H9 (cell line): ENCODE measurements around the gene ANO9. TPM values are rescaled to one million over a fixed set of nuclear protein-coding genes. Genes with fewer than 3 reads are reported as not detected.

ENCODE experiments used
- DNase-seq: peaks from one replicate; pipeline ENCODE4 v3.0.0-alpha.2; 2017
- H2AFZ ChIP-seq: one replicate; pipeline ENCODE4 v1.6.1; 2013; ENCODE audit warnings: mild to moderate bottlenecking, low read length, control low read depth, moderate library complexity
- H2AK5ac ChIP-seq: 2 replicates; pipeline ENCODE4 v1.6.1; 2013; ENCODE audit warnings: low read length, control low read depth, mixed read lengths; ENCODE audit not compliant: insufficient read length
- H2BK120ac ChIP-seq: one replicate; pipeline ENCODE4 v1.6.1; 2013; ENCODE audit warnings: low read depth, mild to moderate bottlenecking, low read length, control low read depth, inconsistent platforms; ENCODE audit not compliant: poor library complexity, severe bottlenecking
- H2BK12ac ChIP-seq: 2 replicates; pipeline ENCODE4 v1.6.1; 2013; ENCODE audit warnings: low read length, control low read depth, mixed read lengths, low read depth; ENCODE audit not compliant: insufficient read length
- H2BK15ac ChIP-seq: 2 replicates; pipeline ENCODE4 v1.6.1; 2013; ENCODE audit warnings: low read depth, low read length, control low read depth
- H2BK20ac ChIP-seq: one replicate; pipeline ENCODE4 v1.6.1; 2013; ENCODE audit warnings: low read depth, mild to moderate bottlenecking, low read length, control low read depth, inconsistent platforms; ENCODE audit not compliant: poor library complexity, severe bottlenecking
- H2BK5ac ChIP-seq: 2 replicates; pipeline ENCODE4 v1.6.1; 2013; ENCODE audit warnings: low read length, control low read depth, mixed read lengths; ENCODE audit not compliant: insufficient read length
- H3K14ac ChIP-seq: 2 replicates; pipeline ENCODE4 v1.6.1; 2013; ENCODE audit warnings: low read length, control low read depth; ENCODE audit not compliant: insufficient read depth
- H3K18ac ChIP-seq: 2 replicates; pipeline ENCODE4 v1.6.1; 2013; ENCODE audit warnings: low read depth, mild to moderate bottlenecking, mixed read lengths, low read length, control low read depth; ENCODE audit not compliant: insufficient read length
- H3K23ac ChIP-seq: 2 replicates; pipeline ENCODE4 v1.6.1; 2013; ENCODE audit warnings: low read length, control low read depth, mixed read lengths, low read depth; ENCODE audit not compliant: insufficient read length
- H3K23me2 ChIP-seq: 2 replicates; pipeline ENCODE4 v1.6.1; 2013; ENCODE audit warnings: low read depth, mild to moderate bottlenecking, mixed read lengths, low read length, control low read depth; ENCODE audit not compliant: insufficient read length, poor library complexity, severe bottlenecking
- H3K27ac ChIP-seq: 2 replicates; pipeline ENCODE4 v1.5.1; 2013; ENCODE audit warnings: low read length, control low read depth, mixed read lengths, low read depth; ENCODE audit not compliant: insufficient read length
- H3K27me3 ChIP-seq: 2 replicates; pipeline ENCODE4 v1.6.1; 2013; ENCODE audit warnings: low read length, control low read depth, inconsistent platforms; ENCODE audit not compliant: insufficient read depth
- H3K4ac ChIP-seq: 2 replicates; pipeline ENCODE4 v1.6.1; 2013; ENCODE audit warnings: low read depth, mild to moderate bottlenecking, control low read depth, inconsistent platforms, low read length, moderate library complexity
- H3K4me1 ChIP-seq: 2 replicates; pipeline ENCODE4 v1.6.1; 2013; ENCODE audit warnings: low read length, control low read depth, inconsistent platforms; ENCODE audit not compliant: insufficient read depth
- H3K4me2 ChIP-seq: 2 replicates; pipeline ENCODE4 v1.6.1; 2013; ENCODE audit warnings: low read length, control low read depth, mixed read lengths; ENCODE audit not compliant: insufficient read length, insufficient read depth
- H3K56ac ChIP-seq: 2 replicates; pipeline ENCODE4 v1.6.1; 2013; ENCODE audit warnings: low read depth, mild to moderate bottlenecking, mixed read lengths, low read length, control low read depth; ENCODE audit not compliant: insufficient read length
- H3K79me1 ChIP-seq: 2 replicates; pipeline ENCODE4 v1.6.1; 2013; ENCODE audit warnings: low read depth, mild to moderate bottlenecking, moderate library complexity, low read length, control low read depth, inconsistent platforms; ENCODE audit not compliant: insufficient read depth, poor library complexity, severe bottlenecking
- H3K79me2 ChIP-seq: 2 replicates; pipeline ENCODE4 v1.6.1; 2013; ENCODE audit warnings: low read length, control low read depth, inconsistent platforms; ENCODE audit not compliant: insufficient read depth
- H3K9ac ChIP-seq: 2 replicates; pipeline ENCODE4 v1.6.1; 2013; ENCODE audit warnings: low read length, control low read depth, mixed read lengths; ENCODE audit not compliant: insufficient read length; ENCODE audit errors: extremely low read depth
- H3K9me3 ChIP-seq: one replicate; pipeline ENCODE4 v1.6.1; 2013; ENCODE audit warnings: low read depth, low read length, inconsistent platforms; ENCODE audit not compliant: control insufficient read depth
- H3T11ph ChIP-seq: one replicate; pipeline ENCODE4 v1.6.1; 2013; ENCODE audit warnings: mild to moderate bottlenecking, low read length, control low read depth, inconsistent platforms
- H4K20me1 ChIP-seq: one replicate; pipeline ENCODE4 v1.6.1; 2013; ENCODE audit not compliant: control insufficient read depth, insufficient read length, insufficient read depth
- H4K5ac ChIP-seq: 2 replicates; pipeline ENCODE4 v1.6.1; 2013; ENCODE audit warnings: low read depth, mild to moderate bottlenecking, mixed read lengths, low read length, control low read depth; ENCODE audit not compliant: insufficient read length
- H4K8ac ChIP-seq: replicated peaks from 2 replicates; pipeline ENCODE4 v1.6.1; 2013; ENCODE audit warnings: low read length, control low read depth, mixed read lengths, low read depth; ENCODE audit not compliant: insufficient read length
- H4K91ac ChIP-seq: 2 replicates; pipeline ENCODE4 v1.6.1; 2013; ENCODE audit warnings: low read depth, mild to moderate bottlenecking, moderate library complexity, mixed read lengths, low read length, control low read depth; ENCODE audit not compliant: insufficient read length
- H3K27ac Mint-ChIP-seq, 3 experiments: 2 replicates in 2 of 3; 3 replicates in 1 of 3; pipeline ENCODE4 v1.8.0; 2020 to 2021; ENCODE audit warnings: mixed read lengths in 3 of 3, mild to moderate bottlenecking in 1 of 3, moderate library complexity in 1 of 3
- H3K27me3 Mint-ChIP-seq: 2 replicates; pipeline ENCODE4 v1.8.0; 2021; ENCODE audit warnings: low read depth, mild to moderate bottlenecking, moderate library complexity, mixed read lengths
- H3K36me3 Mint-ChIP-seq, 3 experiments: 2 replicates in 2 of 3; 3 replicates in 1 of 3; pipeline ENCODE4 v1.8.0; 2020 to 2021; ENCODE audit warnings: low read depth in 3 of 3, mixed read lengths in 3 of 3; ENCODE audit not compliant: insufficient read depth in 1 of 3
- H3K4me1 Mint-ChIP-seq, 2 experiments: 2 replicates each; pipeline ENCODE4 v1.8.0; 2020; ENCODE audit warnings: mixed read lengths in 2 of 2
- H3K4me3 Mint-ChIP-seq, 2 experiments: 2 replicates in 1 of 2; 3 replicates in 1 of 2; pipeline ENCODE4 v1.8.0; 2020 to 2021; ENCODE audit warnings: mild to moderate bottlenecking in 2 of 2, mixed read lengths in 2 of 2, moderate library complexity in 1 of 2
- H3K9me3 Mint-ChIP-seq, 2 experiments: 2 replicates in 1 of 2; 3 replicates in 1 of 2; pipeline ENCODE4 v1.8.0; 2020; ENCODE audit warnings: mild to moderate bottlenecking in 2 of 2, mixed read lengths in 2 of 2, moderate library complexity in 1 of 2
- CTCF ChIP-seq: fragments of 200-600 bp; sonication (generic); conservative IDR thresholded peaks from 3 replicates; pipeline ENCODE4 v1.8.0; 2021; ENCODE audit warnings: antibody characterized with exemption, mild to moderate bottlenecking
- WGBS: extraction: QIAGEN DNeasy Blood & Tissue Kit; methylation state at CpG from one replicate; pipeline ENCODE4 v1.1.7; 2013; ENCODE audit warnings: missing lambda C conversion rate, low lambda C conversion rate, mixed read lengths; ENCODE audit not compliant: insufficient read length; ENCODE audit errors: extremely low coverage; 5-methylcytosine and 5-hydroxymethylcytosine counted together
- total RNA-seq: library from RNA; stranded (reverse); gene quantifications from 2 replicates; pipeline ENCODE4 v1.2.1, GENCODE V29; 2021

Gene ANO9
- total RNA-seq, 1 experiment from 2014 or later = 13.1 TPM

GRCh38 chr11:422249-422656, 19.6 kb downstream of the ANO9 start:
- H3K4ac ChIP-seq = no peak overlapping the region
- Mint-ChIP-seq H3K36me3 (no peaks in the 10 kb centered on the region; a peak in 1 of 7 replicates), H3K27ac (peak overlapping the region in 1 of 3 experiments; percentile 72; a peak in 2 of 7 replicates), H3K4me1 (peaks cover 5% of the 10 kb centered on the region in 2 experiments), H3K27me3 (peaks cover 32% of the 10 kb centered on the region), H3K4me3 (no peak overlapping the region), H3K9me3 (no peaks in the 10 kb centered on the region; a peak in 1 of 5 replicates)
- H2BK12ac ChIP-seq = no peak overlapping the region
- H4K20me1 ChIP-seq = peaks cover 4% of the 10 kb centered on the region
- no peak overlapping the region for H3K9ac ChIP-seq
- H2BK120ac ChIP-seq = no peak overlapping the region
- no CpG with 5 or more reads among the region's 10 CpGs for WGBS
- no peaks in the 10 kb centered on the region; the same call in 1 of the 2 replicates for H3K27me3 ChIP-seq
- H3K23me2 ChIP-seq = peaks cover 3% of the 10 kb centered on the region
- no peaks in the 10 kb centered on the region for H3K79me1 ChIP-seq
- no peak for TF ChIP-seq CTCF
- no peak overlapping the region for H3K18ac ChIP-seq
- no peak overlapping the region for H3K23ac ChIP-seq
- H2BK20ac ChIP-seq = no peak overlapping the region
- H2BK5ac ChIP-seq = no peak overlapping the region
- no peak overlapping the region for H3K14ac ChIP-seq
- no peak overlapping the region for H3T11ph ChIP-seq
- H3K9me3 ChIP-seq = no peaks in the 10 kb centered on the region
- H3K4me1 ChIP-seq = no peaks in the 10 kb centered on the region
- no peaks in the 10 kb centered on the region for H3K79me2 ChIP-seq
- no peak overlapping the region for H3K56ac ChIP-seq
- H3K4me2 ChIP-seq = no peak overlapping the region
- H2BK15ac ChIP-seq = no peak overlapping the region
- no peak overlapping the region for H3K27ac ChIP-seq
- no peak overlapping the region for H2AFZ ChIP-seq
- H4K91ac ChIP-seq = no peak overlapping the region
- no peak overlapping the region for H2AK5ac ChIP-seq
- no peak overlapping the region for H4K5ac ChIP-seq
- H4K8ac ChIP-seq = no peak overlapping the region
- DNase-seq = no peak
